GM10248 (cell line): ENCODE measurements around the gene SDK1.

ENCODE experiments used
- CTCF ChIA-PET: fragments of 300-600 bp; sonication (Branson Sonifier 250); formaldehyde crosslinking; extraction: SDS; loops from one replicate; lab custom pipeline; 2021; ENCODE audit warnings: antibody characterized with exemption; lab: Yijun Ruan, JAX
- POLR2A ChIA-PET: fragments of 350-650 bp; sonication (Branson Sonifier 250); formaldehyde crosslinking; extraction: SDS; loops from one replicate; lab custom pipeline; 2020; ENCODE audit warnings: antibody characterized with exemption; lab: Yijun Ruan, JAX
- DNase-seq: peaks from one replicate; pipeline ENCODE4 v3.0.0; 2012; ENCODE audit errors: extremely low spot score
- CTCF ChIP-seq: IDR thresholded peaks from 2 replicates; pipeline ENCODE4 v1.5.1; 2012; ENCODE audit warnings: mild to moderate bottlenecking, low read depth; ENCODE audit errors: extremely low read depth, missing control alignments, control extremely low read depth

The SDK1 gene

GRCh38 chr7:3732395-3733005 is 431.4 kb downstream of the SDK1 start:
- ChIA-PET CTCF (no interaction called here), POLR2A (no interaction called here)
- DNase-seq = no peak
- TF ChIP-seq CTCF = no peak

- no peak for DNase-seq
- CTCF ChIA-PET = no interaction called here
- POLR2A ChIA-PET = no interaction called here
- TF ChIP-seq CTCF = no peak
Measured at GRCh38 chr7:3733541-3734140, 432.6 kb downstream of the SDK1 start.

GRCh38 chr7:3738964-3739363 is 437.9 kb downstream of the SDK1 start:
- POLR2A ChIA-PET = no interaction called here
- no peak for DNase-seq
- CTCF ChIA-PET = no interaction called here
- TF ChIP-seq CTCF = no peak

GRCh38 chr7:3739983-3740382 is 438.9 kb downstream of the SDK1 start:
- TF ChIP-seq CTCF = no peak
- ChIA-PET CTCF (no interaction called here), POLR2A (no interaction called here)
- DNase-seq = no peak

- ChIA-PET POLR2A (no interaction called here), CTCF (no interaction called here)
- DNase-seq = no peak
- TF ChIP-seq CTCF = no peak
Measured at GRCh38 chr7:3747467-3747866, 446.4 kb downstream of the SDK1 start.

- ChIA-PET CTCF (no interaction called here), POLR2A (no interaction called here)
- TF ChIP-seq CTCF = no peak
Measured at GRCh38 chr7:3748389-3748788, 447.3 kb downstream of the SDK1 start.

GRCh38 chr7:3753868-3754267 is 452.8 kb downstream of the SDK1 start:
- ChIA-PET CTCF (interaction anchor here (1.6 kb wide), 1 partner anchor 13 kb away, joined by 3 read pairs; no protein-coding TSS in a partner anchor), POLR2A (no interaction called here)
- no peak for TF ChIP-seq CTCF
- DNase-seq = no peak

More at GRCh38 chr7:3748389-3748788, 447.3 kb downstream of the SDK1 start:
- no peak for DNase-seq
